HG03520 (cell line): ENCODE results near the gene NFIX.

Experiments used
- ATAC-seq: cut with Tn5 transposase; IDR thresholded peaks from one replicate; pipeline ENCODE4 v1.9.1; 2021; ENCODE audit warnings: mild to moderate bottlenecking, moderate library complexity; ENCODE audit not compliant: unreplicated experiment

The NFIX gene

DNA sequence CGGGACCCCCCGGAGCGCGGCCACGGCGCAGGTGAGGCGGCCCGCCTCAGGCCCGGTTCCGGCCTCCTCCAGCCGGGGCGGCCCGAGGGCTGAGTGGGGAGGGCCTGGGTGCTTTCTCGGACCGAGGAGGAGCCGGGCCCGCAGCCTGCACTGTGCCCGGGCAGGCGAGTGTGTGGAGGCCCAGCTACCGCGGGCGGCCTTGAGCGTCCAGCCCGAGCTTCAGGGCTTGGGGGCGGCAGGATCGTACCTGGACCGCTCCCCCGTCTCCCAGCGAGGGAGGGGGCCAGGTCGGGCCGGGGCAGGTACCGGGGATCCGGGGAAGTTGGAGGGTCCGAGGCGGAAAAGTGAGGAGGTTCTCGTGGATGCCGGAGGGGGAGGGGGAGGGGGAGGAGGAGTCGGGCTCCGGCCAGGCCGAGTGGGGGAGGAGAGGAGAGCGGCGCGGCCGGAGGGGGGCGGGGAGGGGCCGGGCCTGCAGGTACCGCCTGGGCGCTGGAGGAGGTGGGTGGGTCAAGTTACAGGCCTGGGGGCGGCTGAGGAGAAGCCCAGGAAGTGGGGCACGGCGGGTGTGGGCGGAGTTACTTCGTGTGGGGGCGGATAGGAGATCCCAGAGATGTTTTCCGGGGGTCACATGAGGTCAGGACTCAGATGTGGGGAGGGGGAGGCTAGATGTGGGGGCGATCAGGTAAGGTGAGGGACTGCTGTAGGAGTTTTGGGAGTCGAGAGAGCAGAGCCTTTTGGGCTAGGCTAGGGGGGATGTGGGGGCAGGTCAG is 123.3 kb downstream of the NFIX start:
- peak; percentile 2 for ATAC-seq

DNA sequence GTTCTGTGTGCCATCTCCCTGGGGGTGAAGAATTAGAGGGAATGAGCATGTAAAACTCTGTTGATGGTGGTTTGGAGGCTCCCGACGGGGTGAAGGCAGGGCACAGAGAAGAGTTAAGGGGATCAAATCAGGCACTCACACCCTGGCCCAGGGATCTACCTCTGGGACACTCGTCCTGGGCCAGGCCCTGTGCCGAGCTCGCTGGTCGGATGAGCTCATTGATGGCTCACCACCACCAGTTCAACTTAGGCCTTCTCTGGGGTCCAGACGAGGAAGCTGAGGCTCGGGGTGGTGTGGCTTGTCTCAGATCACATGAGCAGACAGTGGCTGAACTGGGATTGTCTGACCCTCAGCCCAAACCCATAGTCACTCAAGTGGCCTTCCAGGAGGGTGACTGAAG is 124.4 kb downstream of the NFIX start:
- no peak for ATAC-seq

DNA sequence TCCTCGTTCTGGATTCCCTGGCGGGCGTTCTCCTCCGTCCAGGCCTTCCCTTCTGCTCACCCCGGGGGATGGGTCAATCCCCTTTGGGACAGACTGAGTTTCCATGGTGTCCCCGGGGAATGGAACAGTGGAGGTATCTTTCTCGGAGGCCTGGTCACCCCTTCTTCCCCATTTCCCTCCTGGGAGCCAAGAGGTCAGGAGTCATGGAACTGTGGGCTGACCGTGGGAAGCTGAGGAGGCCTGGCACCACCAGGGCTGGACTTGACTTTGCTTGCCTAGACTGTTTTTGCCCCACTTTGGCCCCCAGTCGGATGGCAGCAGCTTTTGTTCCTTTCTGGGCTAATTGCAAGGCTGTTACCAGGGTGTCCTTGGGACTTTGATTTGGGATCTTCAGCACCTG is 124.8 kb downstream of the NFIX start:
- ATAC-seq = no peak

DNA sequence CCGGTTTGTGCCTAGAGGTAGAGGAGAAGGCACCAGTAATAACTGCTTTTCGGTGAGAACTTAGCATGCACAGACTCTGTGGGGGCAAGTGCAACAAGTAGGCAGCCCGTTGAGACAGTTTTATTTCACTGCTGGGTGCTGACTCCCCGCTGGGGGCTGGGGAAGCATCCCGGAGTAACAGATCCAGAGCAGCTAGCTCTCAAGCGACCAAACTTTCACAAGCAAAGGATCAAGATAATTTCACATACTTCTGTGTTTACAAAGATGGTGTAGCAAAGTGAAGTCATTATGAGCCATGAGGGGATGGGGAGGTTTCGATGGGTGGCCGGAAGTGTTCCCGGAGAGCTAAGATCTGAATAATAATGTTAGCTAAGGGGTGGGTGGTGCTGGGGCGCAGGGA is 125.5 kb downstream of the NFIX start:
- no peak for ATAC-seq

DNA sequence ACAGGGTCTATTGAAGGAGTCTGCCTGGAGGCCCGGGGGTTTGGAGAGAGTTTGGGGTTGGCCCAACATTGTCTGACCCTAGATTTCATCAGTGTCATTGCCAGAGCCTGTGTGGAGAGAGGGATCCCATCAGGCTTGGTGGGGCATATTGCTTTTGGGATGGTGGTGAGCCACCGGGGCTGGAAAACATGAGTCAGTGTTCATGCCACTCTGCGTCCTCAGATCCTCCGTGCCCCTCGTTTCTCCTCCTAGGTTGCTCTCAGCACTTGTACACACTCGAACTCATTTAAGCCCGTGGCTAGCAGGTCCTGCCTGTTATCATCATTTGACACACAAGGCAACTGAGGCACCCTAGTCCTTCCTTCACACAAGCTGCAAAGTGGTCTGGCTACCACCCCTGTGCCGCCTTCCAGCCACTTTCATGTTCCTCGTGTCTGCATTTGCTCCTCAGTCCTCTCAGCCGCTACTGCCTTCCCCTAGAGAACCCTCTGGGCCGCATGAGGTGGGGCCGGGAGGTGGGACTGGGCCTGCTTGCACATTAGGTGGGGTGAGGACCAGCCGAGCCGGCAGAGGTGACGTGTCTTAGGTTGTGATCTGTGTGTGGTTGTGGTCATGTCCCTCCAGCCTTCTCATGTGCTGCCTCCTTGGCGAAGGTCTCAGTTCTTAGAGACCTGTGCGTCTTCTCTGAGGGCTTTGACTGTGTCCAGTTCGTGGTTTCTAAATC is 126.4 kb downstream of the NFIX start:
- no peak for ATAC-seq

- ATAC-seq = no peak
Observed at GRCh38 chr19:13122275-13122878, 127.1 kb downstream of the NFIX start.

GRCh38 chr19:13122980-13123957 is 128.0 kb downstream of the NFIX start:
- ATAC-seq = no peak

- no peak for ATAC-seq
Observed at GRCh38 chr19:13127051-13127450, 131.8 kb downstream of the NFIX start.

- no peak for ATAC-seq
Observed at GRCh38 chr19:13127811-13128575, 132.7 kb downstream of the NFIX start.

DNA sequence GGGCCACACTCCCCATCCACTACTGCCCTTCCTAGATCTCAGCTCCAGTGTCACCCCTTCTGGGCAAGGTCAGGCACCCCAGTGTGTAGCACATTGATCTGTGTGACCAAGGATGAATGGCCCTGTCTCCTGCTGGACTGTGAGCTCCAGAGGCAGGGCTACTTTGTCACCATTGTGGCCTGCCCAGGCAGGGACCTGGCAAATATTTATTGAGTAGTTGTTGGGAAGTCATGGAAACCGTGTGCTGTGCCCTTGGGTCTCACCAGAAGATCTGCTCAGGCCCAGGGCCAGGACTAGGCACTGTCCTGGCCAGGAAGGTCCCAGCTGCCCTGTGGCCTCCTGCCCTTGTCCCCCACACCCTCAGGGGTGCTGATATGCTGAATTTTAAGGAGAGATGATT is 133.3 kb downstream of the NFIX start:
- no peak for ATAC-seq

- ATAC-seq = no peak
Observed at GRCh38 chr19:13129384-13129783, 134.1 kb downstream of the NFIX start.

GRCh38 chr19:13130886-13131490 is 135.7 kb downstream of the NFIX start:
- ATAC-seq = no peak

- no peak for ATAC-seq
Observed at GRCh38 chr19:13132471-13133180, 137.4 kb downstream of the NFIX start.

- no peak for ATAC-seq
Observed at GRCh38 chr19:13133241-13133870, 138.1 kb downstream of the NFIX start.

GRCh38 chr19:13134626-13135025 is 139.4 kb downstream of the NFIX start:
- ATAC-seq = no peak

GRCh38 chr19:13135068-13136062 is 140.1 kb downstream of the NFIX start:
- ATAC-seq = no peak

DNA sequence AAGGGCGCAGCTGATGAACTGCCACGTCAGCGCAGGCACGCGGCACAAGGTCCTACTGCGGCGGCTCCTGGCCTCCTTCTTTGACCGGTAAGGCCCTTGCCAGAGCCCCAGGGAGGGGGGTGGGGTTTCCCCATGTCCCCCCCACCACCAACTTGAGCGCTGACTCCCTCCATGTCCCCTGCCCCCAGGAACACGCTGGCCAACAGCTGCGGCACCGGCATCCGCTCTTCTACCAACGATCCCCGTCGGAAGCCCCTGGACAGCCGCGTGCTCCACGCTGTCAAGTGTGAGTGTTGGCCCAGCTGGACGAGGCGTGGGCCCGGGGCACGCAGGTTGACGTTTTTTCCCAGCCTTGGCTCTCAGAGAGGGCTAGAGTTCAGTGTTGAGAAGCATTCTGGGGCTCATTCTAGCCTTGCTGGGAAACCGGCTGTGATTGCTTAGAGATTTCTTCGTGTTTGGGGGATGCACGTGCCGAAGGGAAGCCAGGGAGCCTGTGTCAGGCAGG is 142.1 kb downstream of the NFIX start:
- ATAC-seq = no peak
